ENCODE data around the gene ULBP3. TPM values are rescaled to one million over a fixed set of nuclear protein-coding genes. Genes with fewer than 3 reads are reported as not detected.

ULBP3 gene
- total RNA-seq, 1 experiment from 2014 or later, result 18.4 TPM

- TF ChIP-seq CBX3 (IDR thresholded peaks at IDR 0.05; ENCODE audit: low read depth), result no peak
- no peak for TF ChIP-seq POLR2AphosphoS5 (IDR thresholded peaks at IDR 0.05; ENCODE audit: low read depth, low read length)
- TF ChIP-seq ZFX (IDR thresholded peaks at IDR 0.05), result no peak
- TF ChIP-seq RAD21 (IDR thresholded peaks at IDR 0.05; ENCODE audit: low read depth), result no peak
- no peak for TF ChIP-seq JUND (IDR thresholded peaks at IDR 0.05)
- no peak for TF ChIP-seq POLR2A (IDR thresholded peaks at IDR 0.05; ENCODE audit: borderline replicate concordance, extremely low read depth, insufficient read depth, insufficient read length)
- TF ChIP-seq EGR1 (IDR thresholded peaks at IDR 0.05; ENCODE audit: low read depth), result no peak
- no peak for TF ChIP-seq SIN3A (IDR thresholded peaks at IDR 0.05; ENCODE audit: low read depth)
- no peak for TF ChIP-seq EZH2 (IDR thresholded peaks at IDR 0.05)
- no peak for TF ChIP-seq SP1 (IDR thresholded peaks at IDR 0.05; ENCODE audit: low read depth)
- no peak for TF ChIP-seq ZBTB33 (IDR thresholded peaks at IDR 0.05; ENCODE audit: extremely low read depth, insufficient replicate concordance, low read length)
- TF ChIP-seq FOSL1 (IDR thresholded peaks at IDR 0.05; ENCODE audit: low read depth), result no peak
- no peak for TF ChIP-seq EZH2phosphoT487 (IDR thresholded peaks at IDR 0.05; ENCODE audit: borderline replicate concordance)
- TF ChIP-seq REST (IDR thresholded peaks at IDR 0.05; ENCODE audit: low read depth), result no peak
- TF ChIP-seq ZNF274 (IDR thresholded peaks at IDR 0.05; ENCODE audit: low read depth, low read length), result no peak
- TF ChIP-seq CTCF (IDR thresholded peaks at IDR 0.05 in 2 of 3, conservative IDR thresholded peaks at IDR 0.05 in 1 of 3; ENCODE audit: borderline replicate concordance in 1 of 3, insufficient read depth in 1 of 3, low read depth in 2 of 3, low read length in 2 of 3), result no peak
- Histone ChIP-seq H3K4me2 (ENCODE audit: low read length) (no peak overlapping the region), H3K27ac (ENCODE audit: low read depth, low read length) (no peak overlapping the region), H2AFZ (ENCODE audit: low read depth, low read length, poor library complexity, severe bottlenecking) (no peak overlapping the region), H3K4me3 (replicated peaks in 1 of 2; ENCODE audit: low read depth in 1 of 2, low read length in 2 of 2) (no peak overlapping the region), H3K36me3 (ENCODE audit: control insufficient read depth in 1 of 2, insufficient read depth in 2 of 2, low read length in 2 of 2) (no peaks in the 10 kb centered on the region), H3K4me1 (ENCODE audit: control insufficient read depth in 1 of 2, insufficient read depth in 2 of 2, low read length in 2 of 2) (peaks cover 0 to 5% of the 10 kb centered on the region in 2 experiments; a peak in 2 of 4 replicates), H3K27me3 (ENCODE audit: insufficient read depth, low read length) (no peaks in the 10 kb centered on the region), H3K79me2 (ENCODE audit: insufficient read depth, low read length) (no peaks in the 10 kb centered on the region), H3K9me2 (ENCODE audit: insufficient read depth) (no peaks in the 10 kb centered on the region), H3K9me3 (ENCODE audit: control insufficient read depth in 1 of 2, insufficient read depth in 1 of 2, low read depth in 1 of 2, low read length in 2 of 2) (no peaks in the 10 kb centered on the region), H3K9ac (ENCODE audit: low read length) (no peak overlapping the region), H4K20me1 (ENCODE audit: insufficient read depth) (no peaks in the 10 kb centered on the region)
- ChIA-PET POLR2A (no interaction called here), RAD21 (ENCODE audit: low non-redundant PET in 1 of 2, low total read pairs in 2 of 2, uncharacterized antibody in 2 of 2, unreplicated experiment in 2 of 2) (no interaction called here), CTCF (no interaction called here)
- DNase-seq (ENCODE audit: low read depth, low spot score), result no peak
- ATAC-seq, result no peak
- intact Hi-C loops (cut with micrococcal nuclease), result no loop called here
- BruUV-seq (replicated peaks), result no TSS peak
Measured at GRCh38 chr6:150043096-150043495, 25.8 kb downstream of the ULBP3 start.

Data from HCT116 (cell line).